ENCODE measurements around the gene NLGN2. TPM values are rescaled to one million over a fixed set of nuclear protein-coding genes. Genes with fewer than 3 reads are reported as not detected.
A peak's percentile ranks its signal among the peaks of the same experiment; 100 is the strongest.
"Not testable (repeated sequence)": the region's sequence is repeated elsewhere in the genome, so short reads cannot be mapped to it uniquely, and the experiment has no call there.

The NLGN2 gene
- total RNA-seq = 5.3 and 5.8 TPM in 2 replicates

DNA sequence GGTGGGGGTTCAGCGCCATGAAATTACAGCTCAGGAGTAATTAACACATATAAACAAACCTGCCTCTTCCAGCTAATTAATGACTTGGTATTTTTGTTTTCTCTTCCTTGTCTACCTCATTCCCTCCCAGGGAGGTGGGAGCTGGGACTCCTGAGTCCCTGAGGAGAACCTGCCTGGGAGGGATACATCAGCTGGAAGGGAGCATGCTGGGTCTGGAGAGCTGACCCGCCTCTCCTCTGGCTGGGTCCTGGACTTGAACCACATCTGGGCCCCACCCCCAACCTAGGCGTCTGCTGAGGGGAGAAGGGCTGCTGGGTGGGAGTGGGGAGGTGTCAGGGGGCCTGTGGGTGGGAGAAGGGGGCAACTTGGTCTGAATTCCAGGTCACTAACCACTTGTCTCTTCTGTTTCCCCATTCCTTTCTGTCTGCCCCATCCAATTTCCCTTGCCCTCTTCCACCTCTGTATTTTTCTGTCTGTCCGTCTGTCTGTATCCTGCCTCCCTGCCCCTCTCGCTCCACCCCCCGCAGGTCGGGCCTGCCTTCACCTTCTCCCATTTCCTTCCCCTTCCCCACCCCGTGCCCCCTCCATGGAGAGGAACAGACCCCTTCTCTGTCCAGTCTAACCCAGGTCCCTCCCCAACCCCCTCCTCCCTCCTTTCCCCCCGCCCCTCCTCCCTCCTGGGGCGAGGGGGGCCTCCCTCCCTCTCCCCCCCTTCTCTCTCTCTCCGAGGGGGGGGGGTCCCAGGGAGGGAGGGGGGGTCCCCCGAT is at the start of gene NLGN2:
TSS of gene NLGN2 (plus strand) at position 361 of the 767 bp plus-strand sequence. CDS start 411 bp downstream, outside the sequence.
- no peaks in the 10 kb centered on the region for H3K9me3 ChIP-seq (ENCODE audit: low read depth, low read length)
- peaks cover 6% of the 10 kb centered on the region for H4K20me1 ChIP-seq (ENCODE audit: insufficient read depth, low read length)
- H3K27me3 ChIP-seq (ENCODE audit: insufficient read depth, low read length) = no peaks in the 10 kb centered on the region
- no peak for DNase-seq (ENCODE audit: insufficient read length, low spot score, missing footprints)
- H3K4me1 ChIP-seq (ENCODE audit: insufficient read depth, low read length) = peaks cover 11% of the 10 kb centered on the region
- H3K4me2 ChIP-seq (ENCODE audit: insufficient read depth, low read length) = no peak within 1 kb of the TSS
- H3K79me2 ChIP-seq (ENCODE audit: insufficient read depth, low read length) = peaks cover 9% of the 10 kb centered on the region
- no peak within 1 kb of the TSS for H3K27ac ChIP-seq (ENCODE audit: low read depth, low read length)
- H2AFZ ChIP-seq (ENCODE audit: low read length) = no peak within 1 kb of the TSS
- H3K36me3 ChIP-seq (ENCODE audit: insufficient read depth, low read length) = peaks cover 22% of the 10 kb centered on the region
- H3K4me3 ChIP-seq (ENCODE audit: insufficient read depth, low read length) = no peak within 1 kb of the TSS
- TF ChIP-seq CTCF (IDR thresholded peaks at IDR 0.05; ENCODE audit: extremely low read depth, low read depth, low read length) = no peak

GRCh38 chr17:7361906-7362305 is 45.7 kb upstream of the NLGN2 start:
- Histone ChIP-seq H4K20me1 (ENCODE audit: insufficient read depth, low read length) (no peaks in the 10 kb centered on the region), H2AFZ (ENCODE audit: low read length) (no peak overlapping the region), H3K4me3 (ENCODE audit: insufficient read depth, low read length) (no peak overlapping the region), H3K27me3 (ENCODE audit: insufficient read depth, low read length) (no peaks in the 10 kb centered on the region), H3K27ac (ENCODE audit: low read depth, low read length) (no peak overlapping the region), H3K4me2 (ENCODE audit: insufficient read depth, low read length) (no peak overlapping the region), H3K36me3 (ENCODE audit: insufficient read depth, low read length) (no peaks in the 10 kb centered on the region), H3K9me3 (ENCODE audit: low read depth, low read length) (no peaks in the 10 kb centered on the region), H3K79me2 (ENCODE audit: insufficient read depth, low read length) (no peaks in the 10 kb centered on the region), H3K4me1 (ENCODE audit: insufficient read depth, low read length) (no peaks in the 10 kb centered on the region)
- DNase-seq (ENCODE audit: insufficient read length, low spot score, missing footprints) = no peak
- no peak for TF ChIP-seq CTCF (IDR thresholded peaks at IDR 0.05; ENCODE audit: extremely low read depth, low read depth, low read length)

DNA sequence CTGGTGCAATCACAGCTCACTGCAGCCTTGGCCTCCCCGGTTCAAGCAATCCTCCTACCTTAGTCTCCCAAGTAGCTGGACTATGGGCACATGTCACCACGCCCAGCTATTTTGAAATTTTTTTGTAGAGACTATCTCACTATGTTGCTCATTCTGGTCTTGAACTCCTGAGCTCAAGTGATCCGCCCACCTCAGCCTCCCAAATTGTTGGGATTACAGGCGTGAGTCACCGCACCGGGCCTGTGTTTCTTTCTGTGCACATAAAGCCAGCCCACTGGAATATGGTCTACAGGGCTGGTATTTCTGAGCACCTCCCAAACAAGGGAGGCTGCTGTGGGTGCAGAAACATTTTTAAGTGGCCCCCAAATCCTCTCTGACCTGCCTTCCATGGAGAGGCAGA is 44.3 kb upstream of the NLGN2 start:
- no peaks in the 10 kb centered on the region for H3K9me3 ChIP-seq (ENCODE audit: low read depth, low read length)
- no peak overlapping the region for H3K4me2 ChIP-seq (ENCODE audit: insufficient read depth, low read length)
- no peaks in the 10 kb centered on the region for H3K4me1 ChIP-seq (ENCODE audit: insufficient read depth, low read length)
- TF ChIP-seq CTCF (IDR thresholded peaks at IDR 0.05; ENCODE audit: extremely low read depth, low read depth, low read length) = no peak
- no peaks in the 10 kb centered on the region for H3K27me3 ChIP-seq (ENCODE audit: insufficient read depth, low read length)
- no peaks in the 10 kb centered on the region for H4K20me1 ChIP-seq (ENCODE audit: insufficient read depth, low read length)
- no peak overlapping the region for H2AFZ ChIP-seq (ENCODE audit: low read length)
- H3K36me3 ChIP-seq (ENCODE audit: insufficient read depth, low read length) = no peaks in the 10 kb centered on the region
- H3K4me3 ChIP-seq (ENCODE audit: insufficient read depth, low read length) = no peak overlapping the region
- H3K27ac ChIP-seq (ENCODE audit: low read depth, low read length) = no peak overlapping the region
- DNase-seq (ENCODE audit: insufficient read length, low spot score, missing footprints) = peak; percentile 66
- no peaks in the 10 kb centered on the region for H3K79me2 ChIP-seq (ENCODE audit: insufficient read depth, low read length)

DNA sequence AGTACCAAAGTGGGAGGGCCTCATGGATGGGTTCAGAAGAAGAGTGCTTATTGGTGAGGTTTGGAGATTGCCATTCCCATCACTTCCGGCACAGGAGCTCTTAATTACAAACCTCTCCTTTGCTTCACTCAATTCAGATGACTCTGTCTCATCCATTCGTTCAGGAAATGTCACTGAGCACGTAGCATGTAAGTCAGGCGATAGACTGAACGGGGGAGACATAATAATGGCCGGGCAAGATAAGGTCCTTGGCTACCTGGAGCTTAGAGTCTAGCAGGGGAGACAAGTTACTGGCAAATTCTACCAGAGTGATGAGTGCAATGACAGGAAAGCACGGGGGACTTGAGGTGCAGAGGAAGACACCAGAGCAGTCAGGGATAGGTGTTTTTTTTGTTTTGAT is 41.7 kb upstream of the NLGN2 start:
- not testable (repeated sequence) for H3K27ac ChIP-seq (ENCODE audit: low read depth, low read length); H2AFZ ChIP-seq (ENCODE audit: low read length); H3K9me3 ChIP-seq (ENCODE audit: low read depth, low read length); H3K36me3 ChIP-seq (ENCODE audit: insufficient read depth, low read length); H3K4me1 ChIP-seq (ENCODE audit: insufficient read depth, low read length); H3K79me2 ChIP-seq (ENCODE audit: insufficient read depth, low read length); H4K20me1 ChIP-seq (ENCODE audit: insufficient read depth, low read length); H3K4me3 ChIP-seq (ENCODE audit: insufficient read depth, low read length); H3K4me2 ChIP-seq (ENCODE audit: insufficient read depth, low read length)
- DNase-seq (ENCODE audit: insufficient read length, low spot score, missing footprints) = peak; percentile 25
- peaks cover 17% of the 10 kb centered on the region for H3K27me3 ChIP-seq (ENCODE audit: insufficient read depth, low read length)
